GM21367 (cell line): Measurements from ENCODE around the gene UNKL.

Experiments used
- ATAC-seq: cut with Tn5 transposase; IDR thresholded peaks from one replicate; pipeline ENCODE4 v1.9.1; 2021; ENCODE audit not compliant: unreplicated experiment

The UNKL gene

GRCh38 chr16:1407753-1408152 lies 6.8 kb downstream of the UNKL start:
- ATAC-seq, result no peak

- ATAC-seq, result no peak
Measured at GRCh38 chr16:1403733-1404132, 10.8 kb downstream of the UNKL start.

- ATAC-seq, result no peak
Measured at GRCh38 chr16:1403036-1403435, 11.5 kb downstream of the UNKL start.

GRCh38 chr16:1401758-1402154 lies 12.7 kb downstream of the UNKL start:
- no peak for ATAC-seq

- ATAC-seq, result no peak
Measured at GRCh38 chr16:1401061-1401757, 13.3 kb downstream of the UNKL start.

GRCh38 chr16:1398826-1399581 lies 15.5 kb downstream of the UNKL start:
- no peak for ATAC-seq

- no peak for ATAC-seq
Measured at GRCh38 chr16:1398351-1398750, 16.2 kb downstream of the UNKL start.

- ATAC-seq, result no peak
Measured at GRCh38 chr16:1397779-1398178, 16.7 kb downstream of the UNKL start.

- no peak for ATAC-seq
Measured at GRCh38 chr16:1395444-1396031, 19.0 kb downstream of the UNKL start.

GRCh38 chr16:1394367-1394951 lies 20.0 kb downstream of the UNKL start:
- ATAC-seq, result no peak

- no peak for ATAC-seq
Measured at GRCh38 chr16:1393613-1394176, 20.8 kb downstream of the UNKL start.

GRCh38 chr16:1392826-1393225 lies 21.7 kb downstream of the UNKL start:
- no peak for ATAC-seq

- ATAC-seq, result no peak
Measured at GRCh38 chr16:1390239-1390779, 24.2 kb downstream of the UNKL start.

- no peak for ATAC-seq
Measured at GRCh38 chr16:1389762-1390161, 24.7 kb downstream of the UNKL start.

GRCh38 chr16:1387331-1387730 lies 27.2 kb downstream of the UNKL start:
- no peak for ATAC-seq

- ATAC-seq, result no peak
Measured at GRCh38 chr16:1385232-1385631, 29.3 kb downstream of the UNKL start.

- ATAC-seq, result no peak
Measured at GRCh38 chr16:1383556-1383955, 30.9 kb downstream of the UNKL start.

GRCh38 chr16:1381612-1382406 lies 32.7 kb downstream of the UNKL start:
- no peak for ATAC-seq

GRCh38 chr16:1380195-1380594 lies 34.3 kb downstream of the UNKL start:
- ATAC-seq, result no peak

GRCh38 chr16:1379304-1380076 lies 35.0 kb downstream of the UNKL start:
- no peak for ATAC-seq
